ENCODE data around the gene SHOX. TPM values are rescaled to one million over a fixed set of nuclear protein-coding genes. Genes with fewer than 3 reads are reported as not detected.

Gene SHOX
- total and polyA plus RNA-seq, 3 donors from 2014 or later: 0.06 to 0.16 TPM; not detected in 1

DNA sequence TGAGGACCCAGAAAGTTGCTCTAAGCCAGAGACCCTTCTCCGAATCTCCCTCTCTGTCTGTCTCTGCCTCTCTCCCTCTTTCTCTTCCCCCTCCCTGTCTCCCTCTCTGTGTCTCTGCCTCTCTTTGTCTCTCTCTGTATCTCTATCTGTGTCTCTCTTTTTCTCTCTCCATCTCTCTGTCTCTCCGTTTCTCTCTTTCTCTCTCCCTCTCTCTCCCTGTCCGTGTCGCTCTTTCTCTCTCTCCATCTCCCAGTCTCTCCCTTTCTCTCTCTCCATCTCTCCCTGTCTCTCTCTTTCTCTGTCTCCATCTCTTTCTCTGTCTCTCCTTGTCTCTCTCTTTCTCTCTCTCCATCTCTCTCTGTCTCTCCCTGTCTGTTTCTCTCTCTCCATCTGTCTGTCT lies 2.6 kb upstream of the SHOX start:
- Histone ChIP-seq H3K4me1 (no peaks in the 10 kb centered on the region), H3K4me3 (no peak overlapping the region), H3K9me3 (no peaks in the 10 kb centered on the region), H3K36me3 (ENCODE audit: low read depth, missing control alignments) (no peaks in the 10 kb centered on the region), H3K27ac (no peak overlapping the region), H3K27me3 (no peaks in the 10 kb centered on the region)
- WGBS, 2 donors: 30 to 36% methylated on average over 4 of the region's 4 CpGs
- TF ChIP-seq, protein P1, sequence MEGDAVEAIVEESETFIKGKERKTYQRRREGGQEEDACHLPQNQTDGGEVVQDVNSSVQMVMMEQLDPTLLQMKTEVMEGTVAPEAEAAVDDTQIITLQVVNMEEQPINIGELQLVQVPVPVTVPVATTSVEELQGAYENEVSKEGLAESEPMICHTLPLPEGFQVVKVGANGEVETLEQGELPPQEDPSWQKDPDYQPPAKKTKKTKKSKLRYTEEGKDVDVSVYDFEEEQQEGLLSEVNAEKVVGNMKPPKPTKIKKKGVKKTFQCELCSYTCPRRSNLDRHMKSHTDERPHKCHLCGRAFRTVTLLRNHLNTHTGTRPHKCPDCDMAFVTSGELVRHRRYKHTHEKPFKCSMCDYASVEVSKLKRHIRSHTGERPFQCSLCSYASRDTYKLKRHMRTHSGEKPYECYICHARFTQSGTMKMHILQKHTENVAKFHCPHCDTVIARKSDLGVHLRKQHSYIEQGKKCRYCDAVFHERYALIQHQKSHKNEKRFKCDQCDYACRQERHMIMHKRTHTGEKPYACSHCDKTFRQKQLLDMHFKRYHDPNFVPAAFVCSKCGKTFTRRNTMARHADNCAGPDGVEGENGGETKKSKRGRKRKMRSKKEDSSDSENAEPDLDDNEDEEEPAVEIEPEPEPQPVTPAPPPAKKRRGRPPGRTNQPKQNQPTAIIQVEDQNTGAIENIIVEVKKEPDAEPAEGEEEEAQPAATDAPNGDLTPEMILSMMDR (IDR thresholded peaks at IDR 0.05): no peak
- TF ChIP-seq POLR2A (IDR thresholded peaks at IDR 0.05): no peak
- no peak for DNase-seq
- intact Hi-C loops (cut with DNase I; ENCODE audit: low total_unique reads): no loop called here

DNA sequence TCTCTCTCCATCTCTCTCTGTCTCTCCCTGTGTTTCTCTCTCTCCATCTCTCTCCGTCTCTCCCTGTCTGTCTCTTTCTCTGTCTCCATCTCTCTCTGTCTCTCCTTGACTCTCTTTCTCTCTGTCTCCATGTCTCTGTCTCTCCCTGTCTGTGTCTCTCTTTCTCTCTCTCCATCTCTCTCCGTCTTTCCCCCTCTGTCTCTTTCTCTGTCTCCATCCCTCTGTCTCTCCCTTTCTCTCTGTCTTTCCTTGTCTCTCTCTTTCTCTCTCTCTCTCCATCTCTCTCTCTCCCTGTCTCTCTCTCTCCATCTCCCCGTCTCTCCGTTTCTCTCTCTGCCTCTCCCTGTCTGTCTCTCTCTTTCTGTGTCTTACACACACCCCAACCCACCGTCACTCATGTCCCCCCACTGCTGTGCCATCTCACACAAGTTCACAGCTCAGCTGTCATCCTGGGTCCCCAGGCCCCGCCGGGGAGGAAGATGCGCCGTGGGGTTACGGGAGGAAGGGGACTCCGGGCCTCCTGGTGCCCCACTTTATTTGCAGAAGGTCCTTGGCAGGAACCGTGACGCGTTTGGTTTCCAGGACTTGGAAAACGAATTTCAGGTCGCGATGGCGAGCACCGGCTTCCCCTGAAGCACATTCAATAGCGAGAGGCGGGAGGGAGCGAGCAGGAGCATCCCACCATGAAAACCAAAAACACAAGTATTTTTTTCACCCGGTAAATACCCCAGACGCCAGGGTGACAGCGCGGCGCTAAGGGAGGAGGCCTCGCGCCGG lies 1.2 kb upstream of the SHOX start:
- TF ChIP-seq, protein P1 (IDR thresholded peaks at IDR 0.05): no peak
- TF ChIP-seq POLR2A (IDR thresholded peaks at IDR 0.05): no peak
- 3 to 6% methylated on average over 22 to 30 of the region's 30 CpGs for WGBS, 2 donors
- no peaks in the 10 kb centered on the region for H3K4me1 ChIP-seq
- H3K36me3 ChIP-seq (ENCODE audit: low read depth, missing control alignments): no peaks in the 10 kb centered on the region
- no peak for DNase-seq
- no peak overlapping the region for H3K4me3 ChIP-seq
- no peaks in the 10 kb centered on the region for H3K9me3 ChIP-seq
- intact Hi-C loops (cut with DNase I; ENCODE audit: low total_unique reads): no loop called here
- H3K27me3 ChIP-seq: no peaks in the 10 kb centered on the region
- H3K27ac ChIP-seq: no peak overlapping the region

DNA sequence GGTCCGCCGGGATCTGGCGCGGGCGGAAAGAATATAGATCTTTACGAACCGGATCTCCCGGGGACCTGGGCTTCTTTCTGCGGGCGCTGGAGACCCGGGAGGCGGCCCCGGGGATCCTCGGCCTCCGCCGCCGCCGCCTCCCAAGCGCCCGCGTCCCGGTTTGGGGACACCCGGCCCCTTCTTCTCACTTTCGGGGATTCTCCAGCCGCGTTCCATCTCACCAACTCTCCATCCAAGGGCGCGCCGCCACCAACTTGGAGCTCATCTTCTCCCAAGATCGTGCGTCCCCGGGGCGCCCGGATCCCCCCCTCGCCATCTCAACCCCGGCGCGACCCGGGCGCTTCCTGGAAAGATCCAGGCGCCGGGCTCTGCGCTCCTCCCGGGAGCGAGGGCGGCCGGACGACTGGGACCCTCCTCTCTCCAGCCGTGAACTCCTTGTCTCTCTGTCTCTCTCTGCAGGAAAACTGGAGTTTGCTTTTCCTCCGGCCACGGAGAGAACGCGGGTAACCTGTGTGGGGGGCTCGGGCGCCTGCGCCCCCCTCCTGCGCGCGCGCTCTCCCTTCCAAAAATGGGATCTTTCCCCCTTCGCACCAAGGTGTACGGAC lies 482 bp upstream of the SHOX start:
- TF ChIP-seq POLR2A (IDR thresholded peaks at IDR 0.05): no peak
- TF ChIP-seq, protein P1 (IDR thresholded peaks at IDR 0.05): no peak
- no peaks in the 10 kb centered on the region for H3K27me3 ChIP-seq
- WGBS, 2 donors: 1 to 3% methylated on average over 18 to 55 of the region's 62 CpGs
- no peak overlapping the region for H3K27ac ChIP-seq
- H3K9me3 ChIP-seq: no peaks in the 10 kb centered on the region
- DNase-seq: no peak
- no peaks in the 10 kb centered on the region for H3K36me3 ChIP-seq (ENCODE audit: low read depth, missing control alignments)
- intact Hi-C loops (cut with DNase I; ENCODE audit: low total_unique reads): no loop called here
- H3K4me1 ChIP-seq: no peaks in the 10 kb centered on the region
- no peak overlapping the region for H3K4me3 ChIP-seq

DNA sequence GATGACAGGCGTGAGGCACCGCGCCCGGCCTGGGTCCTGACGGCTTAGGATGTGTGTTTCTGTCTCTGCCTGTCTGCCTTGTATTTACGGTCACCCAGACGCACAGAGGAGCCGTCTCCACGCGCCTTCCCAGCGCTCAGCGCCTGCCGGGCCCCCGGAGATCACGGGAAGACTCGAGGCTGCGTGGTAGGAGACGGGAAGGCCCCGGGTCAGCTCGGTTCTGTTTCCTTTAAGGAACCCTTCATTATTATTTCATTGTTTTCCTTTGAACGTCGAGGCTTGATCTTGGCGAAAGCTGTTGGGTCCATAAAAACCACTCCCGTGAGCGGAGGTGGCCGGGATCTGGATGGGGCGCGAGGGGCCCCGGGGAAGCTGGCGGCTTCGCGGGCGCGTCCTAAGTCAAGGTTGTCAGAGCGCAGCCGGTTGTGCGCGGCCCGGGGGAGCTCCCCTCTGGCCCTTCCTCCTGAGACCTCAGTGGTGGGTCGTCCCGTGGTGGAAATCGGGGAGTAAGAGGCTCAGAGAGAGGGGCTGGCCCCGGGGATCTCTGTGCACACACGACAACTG lies 1.3 kb downstream of the SHOX start:
- no peaks in the 10 kb centered on the region for H3K36me3 ChIP-seq (ENCODE audit: low read depth, missing control alignments)
- no peaks in the 10 kb centered on the region for H3K27me3 ChIP-seq
- H3K27ac ChIP-seq: no peak overlapping the region
- TF ChIP-seq, protein P1 (IDR thresholded peaks at IDR 0.05): no peak
- no peak for TF ChIP-seq POLR2A (IDR thresholded peaks at IDR 0.05)
- no peak for DNase-seq
- no peaks in the 10 kb centered on the region for H3K9me3 ChIP-seq
- 1% methylated on average over 43 of the region's 44 CpGs for WGBS, 2 donors
- no peaks in the 10 kb centered on the region for H3K4me1 ChIP-seq
- no peak overlapping the region for H3K4me3 ChIP-seq
- intact Hi-C loops (cut with DNase I; ENCODE audit: low total_unique reads): no loop called here
